GM23338 (cell line): ENCODE results near the gene ATP5PO.

ENCODE experiments used
- ZNF114 ChIP-seq: fragments of 250-450 bp; sonication (Bioruptor Pico); IDR thresholded peaks from 2 replicates; pipeline ENCODE4 v1.5.0; 2020; ENCODE audit warnings: mild to moderate bottlenecking, moderate library complexity
- TF ChIP-seq, protein P1 (sequence below), 2 experiments: fragments of 200-600 bp in 1 of 2; sonication (generic) in 1 of 2; conservative IDR thresholded peaks; 2 replicates each; pipeline versions ENCODE4 v1.5.1 to v1.6.1; 2016 to 2017; ENCODE audit warnings: antibody characterized with exemption in 2 of 2, low read depth in 2 of 2, mild to moderate bottlenecking in 2 of 2, moderate library complexity in 1 of 2
- TF ChIP-seq, protein P2 (sequence below): IDR thresholded peaks from one replicate; pipeline ENCODE4 v1.6.1; 2018; ENCODE audit warnings: antibody characterized with exemption; ENCODE audit not compliant: unreplicated experiment

DNA sequence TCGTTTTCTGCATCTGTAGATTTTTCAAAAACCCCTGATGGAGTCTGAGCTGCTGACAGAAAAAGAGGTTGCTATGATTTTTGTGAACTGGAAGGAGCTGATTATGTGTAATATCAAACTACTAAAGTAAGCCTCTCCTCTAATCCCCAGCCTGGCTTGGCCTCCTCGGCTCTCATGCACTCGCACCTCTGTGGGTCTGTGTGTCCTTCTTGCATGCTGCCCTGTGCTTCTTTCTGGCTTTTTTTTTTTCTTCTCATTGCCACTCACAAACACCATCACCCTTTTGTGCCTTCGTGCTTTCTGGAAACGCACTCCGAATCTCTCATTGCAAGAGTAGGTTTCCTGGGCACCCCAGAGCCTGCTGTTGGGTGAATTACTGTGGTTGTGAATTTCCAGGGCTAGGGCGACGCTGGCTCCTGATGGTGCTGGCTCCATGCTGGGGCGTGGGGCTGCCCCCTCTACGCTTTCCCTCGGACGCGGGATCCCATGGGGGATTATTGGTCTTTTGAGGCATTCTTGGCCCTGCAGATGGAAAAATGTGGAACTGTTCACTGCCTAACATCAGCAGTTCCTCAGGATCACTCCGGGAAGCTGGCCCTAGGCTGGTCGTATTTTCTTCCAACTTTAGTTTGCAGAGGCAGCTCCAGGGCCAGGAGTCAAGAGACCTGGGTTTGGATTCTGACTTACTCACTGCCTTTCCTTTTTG is 56.8 kb downstream of the ATP5PO start:
- TF ChIP-seq, protein P1, sequence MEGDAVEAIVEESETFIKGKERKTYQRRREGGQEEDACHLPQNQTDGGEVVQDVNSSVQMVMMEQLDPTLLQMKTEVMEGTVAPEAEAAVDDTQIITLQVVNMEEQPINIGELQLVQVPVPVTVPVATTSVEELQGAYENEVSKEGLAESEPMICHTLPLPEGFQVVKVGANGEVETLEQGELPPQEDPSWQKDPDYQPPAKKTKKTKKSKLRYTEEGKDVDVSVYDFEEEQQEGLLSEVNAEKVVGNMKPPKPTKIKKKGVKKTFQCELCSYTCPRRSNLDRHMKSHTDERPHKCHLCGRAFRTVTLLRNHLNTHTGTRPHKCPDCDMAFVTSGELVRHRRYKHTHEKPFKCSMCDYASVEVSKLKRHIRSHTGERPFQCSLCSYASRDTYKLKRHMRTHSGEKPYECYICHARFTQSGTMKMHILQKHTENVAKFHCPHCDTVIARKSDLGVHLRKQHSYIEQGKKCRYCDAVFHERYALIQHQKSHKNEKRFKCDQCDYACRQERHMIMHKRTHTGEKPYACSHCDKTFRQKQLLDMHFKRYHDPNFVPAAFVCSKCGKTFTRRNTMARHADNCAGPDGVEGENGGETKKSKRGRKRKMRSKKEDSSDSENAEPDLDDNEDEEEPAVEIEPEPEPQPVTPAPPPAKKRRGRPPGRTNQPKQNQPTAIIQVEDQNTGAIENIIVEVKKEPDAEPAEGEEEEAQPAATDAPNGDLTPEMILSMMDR (conservative IDR thresholded peaks at IDR 0.05; ENCODE audit: low read depth in 2 of 2), result no peak
- no peak for TF ChIP-seq ZNF114
- TF ChIP-seq, protein P2, sequence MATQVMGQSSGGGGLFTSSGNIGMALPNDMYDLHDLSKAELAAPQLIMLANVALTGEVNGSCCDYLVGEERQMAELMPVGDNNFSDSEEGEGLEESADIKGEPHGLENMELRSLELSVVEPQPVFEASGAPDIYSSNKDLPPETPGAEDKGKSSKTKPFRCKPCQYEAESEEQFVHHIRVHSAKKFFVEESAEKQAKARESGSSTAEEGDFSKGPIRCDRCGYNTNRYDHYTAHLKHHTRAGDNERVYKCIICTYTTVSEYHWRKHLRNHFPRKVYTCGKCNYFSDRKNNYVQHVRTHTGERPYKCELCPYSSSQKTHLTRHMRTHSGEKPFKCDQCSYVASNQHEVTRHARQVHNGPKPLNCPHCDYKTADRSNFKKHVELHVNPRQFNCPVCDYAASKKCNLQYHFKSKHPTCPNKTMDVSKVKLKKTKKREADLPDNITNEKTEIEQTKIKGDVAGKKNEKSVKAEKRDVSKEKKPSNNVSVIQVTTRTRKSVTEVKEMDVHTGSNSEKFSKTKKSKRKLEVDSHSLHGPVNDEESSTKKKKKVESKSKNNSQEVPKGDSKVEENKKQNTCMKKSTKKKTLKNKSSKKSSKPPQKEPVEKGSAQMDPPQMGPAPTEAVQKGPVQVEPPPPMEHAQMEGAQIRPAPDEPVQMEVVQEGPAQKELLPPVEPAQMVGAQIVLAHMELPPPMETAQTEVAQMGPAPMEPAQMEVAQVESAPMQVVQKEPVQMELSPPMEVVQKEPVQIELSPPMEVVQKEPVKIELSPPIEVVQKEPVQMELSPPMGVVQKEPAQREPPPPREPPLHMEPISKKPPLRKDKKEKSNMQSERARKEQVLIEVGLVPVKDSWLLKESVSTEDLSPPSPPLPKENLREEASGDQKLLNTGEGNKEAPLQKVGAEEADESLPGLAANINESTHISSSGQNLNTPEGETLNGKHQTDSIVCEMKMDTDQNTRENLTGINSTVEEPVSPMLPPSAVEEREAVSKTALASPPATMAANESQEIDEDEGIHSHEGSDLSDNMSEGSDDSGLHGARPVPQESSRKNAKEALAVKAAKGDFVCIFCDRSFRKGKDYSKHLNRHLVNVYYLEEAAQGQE, result no peak
